ENCODE results near the gene VPREB3. TPM values are rescaled to one million over a fixed set of nuclear protein-coding genes. Genes with fewer than 3 reads are reported as not detected.

The VPREB3 gene
- total RNA-seq, 1 experiment from 2014 or later, result 2.4 TPM

DNA sequence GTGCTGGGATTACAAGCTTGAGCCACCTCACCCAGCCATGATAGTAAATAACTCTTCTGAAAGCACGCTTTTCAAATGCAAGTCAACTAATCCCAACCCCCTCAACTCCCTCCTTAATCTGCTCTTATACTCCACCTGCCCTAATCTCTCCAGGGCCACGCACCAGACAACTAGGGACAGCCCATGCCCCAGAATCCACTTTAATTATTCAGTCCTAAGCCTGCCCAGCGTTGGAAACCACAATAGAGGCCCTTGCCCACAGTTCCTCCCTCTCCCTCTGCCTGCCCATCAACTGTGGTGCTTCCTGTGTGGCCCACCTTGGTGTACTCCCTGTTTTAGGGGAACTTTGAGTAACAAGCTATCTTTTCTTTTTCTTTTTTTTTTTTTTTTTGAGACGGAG, 2.7 kb upstream of the VPREB3 start:
- H3K27me3 ChIP-seq (ENCODE audit: insufficient read depth, low read length), result no peaks in the 10 kb centered on the region
- H3K4me3 ChIP-seq (replicated peaks in 1 of 2; ENCODE audit: low read depth in 1 of 2, low read length in 2 of 2), result no peak overlapping the region
- RAD21 ChIA-PET (ENCODE audit: low non-redundant PET in 1 of 2, low total read pairs in 2 of 2, uncharacterized antibody in 2 of 2, unreplicated experiment in 2 of 2), result no interaction called here
- POLR2A ChIA-PET, result no interaction called here
- peaks cover 3 to 6% of the 10 kb centered on the region in 2 experiments for H3K4me1 ChIP-seq (ENCODE audit: control insufficient read depth in 1 of 2, insufficient read depth in 2 of 2, low read length in 2 of 2)
- H3K79me2 ChIP-seq (ENCODE audit: insufficient read depth, low read length), result no peaks in the 10 kb centered on the region
- DNase-seq (ENCODE audit: low read depth, low spot score) (no peak), ATAC-seq (no peak)
- BruUV-seq (replicated peaks), result no TSS peak
- H4K20me1 ChIP-seq (ENCODE audit: insufficient read depth), result no peaks in the 10 kb centered on the region
- H3K36me3 ChIP-seq (ENCODE audit: control insufficient read depth in 1 of 2, insufficient read depth in 2 of 2, low read length in 2 of 2), result no peaks in the 10 kb centered on the region
- no peak overlapping the region for H2AFZ ChIP-seq (ENCODE audit: low read depth, low read length, poor library complexity, severe bottlenecking)
- H3K9me3 ChIP-seq (ENCODE audit: control insufficient read depth in 1 of 2, insufficient read depth in 1 of 2, low read depth in 1 of 2, low read length in 2 of 2), result no peaks in the 10 kb centered on the region
- no peak overlapping the region for H3K27ac ChIP-seq (ENCODE audit: low read depth, low read length)
- H3K4me2 ChIP-seq (ENCODE audit: low read length), result no peak overlapping the region
- no peaks in the 10 kb centered on the region for H3K9me2 ChIP-seq (ENCODE audit: insufficient read depth)
- intact Hi-C loops (cut with micrococcal nuclease), result no loop called here
- TF ChIP-seq RAD21 (IDR thresholded peaks at IDR 0.05; ENCODE audit: low read depth), result no peak
- TF ChIP-seq EGR1 (IDR thresholded peaks at IDR 0.05; ENCODE audit: low read depth), result no peak
- no peak for TF ChIP-seq POLR2AphosphoS5 (IDR thresholded peaks at IDR 0.05; ENCODE audit: low read depth, low read length)
- no peak for TF ChIP-seq JUND (IDR thresholded peaks at IDR 0.05)
- TF ChIP-seq CBX3 (IDR thresholded peaks at IDR 0.05; ENCODE audit: low read depth), result no peak
- TF ChIP-seq YY1 (IDR thresholded peaks at IDR 0.05; ENCODE audit: extremely low read depth, insufficient replicate concordance, low read depth, low read length), result no peak
- TF ChIP-seq POLR2A (IDR thresholded peaks at IDR 0.05; ENCODE audit: borderline replicate concordance, extremely low read depth, insufficient read depth, insufficient read length), result no peak
- TF ChIP-seq, protein P1, sequence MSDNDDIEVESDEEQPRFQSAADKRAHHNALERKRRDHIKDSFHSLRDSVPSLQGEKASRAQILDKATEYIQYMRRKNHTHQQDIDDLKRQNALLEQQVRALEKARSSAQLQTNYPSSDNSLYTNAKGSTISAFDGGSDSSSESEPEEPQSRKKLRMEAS (IDR thresholded peaks at IDR 0.05), result no peak
- TF ChIP-seq, protein P2, sequence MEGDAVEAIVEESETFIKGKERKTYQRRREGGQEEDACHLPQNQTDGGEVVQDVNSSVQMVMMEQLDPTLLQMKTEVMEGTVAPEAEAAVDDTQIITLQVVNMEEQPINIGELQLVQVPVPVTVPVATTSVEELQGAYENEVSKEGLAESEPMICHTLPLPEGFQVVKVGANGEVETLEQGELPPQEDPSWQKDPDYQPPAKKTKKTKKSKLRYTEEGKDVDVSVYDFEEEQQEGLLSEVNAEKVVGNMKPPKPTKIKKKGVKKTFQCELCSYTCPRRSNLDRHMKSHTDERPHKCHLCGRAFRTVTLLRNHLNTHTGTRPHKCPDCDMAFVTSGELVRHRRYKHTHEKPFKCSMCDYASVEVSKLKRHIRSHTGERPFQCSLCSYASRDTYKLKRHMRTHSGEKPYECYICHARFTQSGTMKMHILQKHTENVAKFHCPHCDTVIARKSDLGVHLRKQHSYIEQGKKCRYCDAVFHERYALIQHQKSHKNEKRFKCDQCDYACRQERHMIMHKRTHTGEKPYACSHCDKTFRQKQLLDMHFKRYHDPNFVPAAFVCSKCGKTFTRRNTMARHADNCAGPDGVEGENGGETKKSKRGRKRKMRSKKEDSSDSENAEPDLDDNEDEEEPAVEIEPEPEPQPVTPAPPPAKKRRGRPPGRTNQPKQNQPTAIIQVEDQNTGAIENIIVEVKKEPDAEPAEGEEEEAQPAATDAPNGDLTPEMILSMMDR (IDR thresholded peaks at IDR 0.05 in 2 of 3, conservative IDR thresholded peaks at IDR 0.05 in 1 of 3; ENCODE audit: borderline replicate concordance in 1 of 3, insufficient read depth in 1 of 3, low read depth in 2 of 3, low read length in 2 of 3), result no peak
- TF ChIP-seq, protein P3, sequence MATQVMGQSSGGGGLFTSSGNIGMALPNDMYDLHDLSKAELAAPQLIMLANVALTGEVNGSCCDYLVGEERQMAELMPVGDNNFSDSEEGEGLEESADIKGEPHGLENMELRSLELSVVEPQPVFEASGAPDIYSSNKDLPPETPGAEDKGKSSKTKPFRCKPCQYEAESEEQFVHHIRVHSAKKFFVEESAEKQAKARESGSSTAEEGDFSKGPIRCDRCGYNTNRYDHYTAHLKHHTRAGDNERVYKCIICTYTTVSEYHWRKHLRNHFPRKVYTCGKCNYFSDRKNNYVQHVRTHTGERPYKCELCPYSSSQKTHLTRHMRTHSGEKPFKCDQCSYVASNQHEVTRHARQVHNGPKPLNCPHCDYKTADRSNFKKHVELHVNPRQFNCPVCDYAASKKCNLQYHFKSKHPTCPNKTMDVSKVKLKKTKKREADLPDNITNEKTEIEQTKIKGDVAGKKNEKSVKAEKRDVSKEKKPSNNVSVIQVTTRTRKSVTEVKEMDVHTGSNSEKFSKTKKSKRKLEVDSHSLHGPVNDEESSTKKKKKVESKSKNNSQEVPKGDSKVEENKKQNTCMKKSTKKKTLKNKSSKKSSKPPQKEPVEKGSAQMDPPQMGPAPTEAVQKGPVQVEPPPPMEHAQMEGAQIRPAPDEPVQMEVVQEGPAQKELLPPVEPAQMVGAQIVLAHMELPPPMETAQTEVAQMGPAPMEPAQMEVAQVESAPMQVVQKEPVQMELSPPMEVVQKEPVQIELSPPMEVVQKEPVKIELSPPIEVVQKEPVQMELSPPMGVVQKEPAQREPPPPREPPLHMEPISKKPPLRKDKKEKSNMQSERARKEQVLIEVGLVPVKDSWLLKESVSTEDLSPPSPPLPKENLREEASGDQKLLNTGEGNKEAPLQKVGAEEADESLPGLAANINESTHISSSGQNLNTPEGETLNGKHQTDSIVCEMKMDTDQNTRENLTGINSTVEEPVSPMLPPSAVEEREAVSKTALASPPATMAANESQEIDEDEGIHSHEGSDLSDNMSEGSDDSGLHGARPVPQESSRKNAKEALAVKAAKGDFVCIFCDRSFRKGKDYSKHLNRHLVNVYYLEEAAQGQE (IDR thresholded peaks at IDR 0.05; ENCODE audit: low read depth), result no peak
- TF ChIP-seq EZH2phosphoT487 (IDR thresholded peaks at IDR 0.05; ENCODE audit: borderline replicate concordance), result no peak
- TF ChIP-seq CEBPB (IDR thresholded peaks at IDR 0.05; ENCODE audit: low read depth), result no peak
- no peak for TF ChIP-seq ELF1 (IDR thresholded peaks at IDR 0.05; ENCODE audit: borderline replicate concordance, low read depth)
- no peak for TF ChIP-seq TCF7L2 (IDR thresholded peaks at IDR 0.05; ENCODE audit: borderline replicate concordance, extremely low read depth, insufficient read depth, insufficient read length)
- TF ChIP-seq, protein P4, sequence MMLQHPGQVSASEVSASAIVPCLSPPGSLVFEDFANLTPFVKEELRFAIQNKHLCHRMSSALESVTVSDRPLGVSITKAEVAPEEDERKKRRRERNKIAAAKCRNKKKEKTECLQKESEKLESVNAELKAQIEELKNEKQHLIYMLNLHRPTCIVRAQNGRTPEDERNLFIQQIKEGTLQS (IDR thresholded peaks at IDR 0.05), result no peak
- no peak for TF ChIP-seq EZH2 (IDR thresholded peaks at IDR 0.05)
- TF ChIP-seq FOSL1 (IDR thresholded peaks at IDR 0.05; ENCODE audit: low read depth), result no peak
- TF ChIP-seq ZFX (IDR thresholded peaks at IDR 0.05), result no peak
- TF ChIP-seq ZNF274 (IDR thresholded peaks at IDR 0.05; ENCODE audit: low read depth, low read length), result no peak
- TF ChIP-seq SIN3A (IDR thresholded peaks at IDR 0.05; ENCODE audit: low read depth), result no peak
- CTCF ChIA-PET, result interaction anchor here (1.8 kb wide), 1 partner anchor 10 kb away, joined by 8 read pairs; the partner anchor contains the start of gene CHCHD10
- H3K9ac ChIP-seq (ENCODE audit: low read length), result no peak overlapping the region

All from HCT116 (cell line).